Measurements from ENCODE around the gene TSPAN6. TPM values are rescaled to one million over a fixed set of nuclear protein-coding genes. Genes with fewer than 3 reads are reported as not detected.

TSPAN6 gene
- total and polyA plus RNA-seq, 2 donors (not counting 1 experiment from before 2014, with no cell fraction given) = 29.2 to 34.1 TPM

GRCh38 chrX:100606753-100607152 is 29.9 kb downstream of the TSPAN6 start:
- no peaks in the 10 kb centered on the region for H3K27me3 ChIP-seq (ENCODE audit: control insufficient read depth, insufficient read depth, low read length)
- no peaks in the 10 kb centered on the region for H3K79me2 ChIP-seq (ENCODE audit: control insufficient read depth, insufficient read depth, low read length)
- no peak overlapping the region for H3K4me3 ChIP-seq (replicated peaks in 1 of 4; ENCODE audit: control extremely low read depth in 1 of 4, insufficient read depth in 1 of 4, low read depth in 3 of 4, low read length in 4 of 4)
- H3K9me3 ChIP-seq (ENCODE audit: control insufficient read depth, insufficient read depth, low read depth, low read length) = no peaks in the 10 kb centered on the region
- H2AFZ ChIP-seq (ENCODE audit: low read length) = no peak overlapping the region
- no peak overlapping the region for H3K27ac ChIP-seq (ENCODE audit: insufficient read depth, low read length)
- no peaks in the 10 kb centered on the region for H3K4me1 ChIP-seq (ENCODE audit: control insufficient read depth, extremely low read depth, insufficient read depth, low read length)
- no peak overlapping the region for H3K9ac ChIP-seq (ENCODE audit: insufficient read depth, low read length)
- no peak for TF ChIP-seq EZH2 (IDR thresholded peaks at IDR 0.05; ENCODE audit: low read length, missing control alignments)
- no peak for TF ChIP-seq CTCF (conservative IDR thresholded peaks at IDR 0.05 in 1 of 2, IDR thresholded peaks at IDR 0.05 in 1 of 2; ENCODE audit: low read depth in 1 of 2, low read length in 2 of 2)
- H3K4me2 ChIP-seq (ENCODE audit: extremely low read depth, insufficient read depth, low read length) = no peak overlapping the region
- DNase-seq (ENCODE audit: low read depth in 2 of 2) = no peak
- no peaks in the 10 kb centered on the region for H3K36me3 ChIP-seq (ENCODE audit: control insufficient read depth, insufficient read depth, low read length)
- H4K20me1 ChIP-seq (ENCODE audit: control insufficient read depth, extremely low read depth, insufficient read depth, low read length) = no peaks in the 10 kb centered on the region

- Histone ChIP-seq H3K9ac (ENCODE audit: insufficient read depth, low read length) (no peak overlapping the region), H2AFZ (ENCODE audit: low read length) (no peak overlapping the region), H3K27me3 (ENCODE audit: control insufficient read depth, insufficient read depth, low read length) (peaks cover 2% of the 10 kb centered on the region), H3K36me3 (ENCODE audit: control insufficient read depth, insufficient read depth, low read length) (no peaks in the 10 kb centered on the region), H4K20me1 (ENCODE audit: control insufficient read depth, extremely low read depth, insufficient read depth, low read length) (no peaks in the 10 kb centered on the region), H3K4me1 (ENCODE audit: control insufficient read depth, extremely low read depth, insufficient read depth, low read length) (no peaks in the 10 kb centered on the region), H3K79me2 (ENCODE audit: control insufficient read depth, insufficient read depth, low read length) (no peaks in the 10 kb centered on the region), H3K4me2 (ENCODE audit: extremely low read depth, insufficient read depth, low read length) (no peak overlapping the region), H3K27ac (ENCODE audit: insufficient read depth, low read length) (no peak overlapping the region), H3K9me3 (ENCODE audit: control insufficient read depth, insufficient read depth, low read depth, low read length) (no peaks in the 10 kb centered on the region), H3K4me3 (replicated peaks in 1 of 4; ENCODE audit: control extremely low read depth in 1 of 4, insufficient read depth in 1 of 4, low read depth in 3 of 4, low read length in 4 of 4) (no peak overlapping the region)
- TF ChIP-seq CTCF (conservative IDR thresholded peaks at IDR 0.05 in 1 of 2, IDR thresholded peaks at IDR 0.05 in 1 of 2; ENCODE audit: low read depth in 1 of 2, low read length in 2 of 2) = no peak
- TF ChIP-seq EZH2 (IDR thresholded peaks at IDR 0.05; ENCODE audit: low read length, missing control alignments) = no peak
- DNase-seq (ENCODE audit: low read depth in 2 of 2) = no peak
Measured at GRCh38 chrX:100600758-100601157, 35.8 kb downstream of the TSPAN6 start.

- H3K4me2 ChIP-seq (ENCODE audit: extremely low read depth, insufficient read depth, low read length) = no peak overlapping the region
- H3K4me3 ChIP-seq (replicated peaks in 1 of 4; ENCODE audit: control extremely low read depth in 1 of 4, insufficient read depth in 1 of 4, low read depth in 3 of 4, low read length in 4 of 4) = no peak overlapping the region
- H3K27ac ChIP-seq (ENCODE audit: insufficient read depth, low read length) = no peak overlapping the region
- H3K36me3 ChIP-seq (ENCODE audit: control insufficient read depth, insufficient read depth, low read length) = no peaks in the 10 kb centered on the region
- H3K9me3 ChIP-seq (ENCODE audit: control insufficient read depth, insufficient read depth, low read depth, low read length) = no peaks in the 10 kb centered on the region
- TF ChIP-seq CTCF (conservative IDR thresholded peaks at IDR 0.05 in 1 of 2, IDR thresholded peaks at IDR 0.05 in 1 of 2; ENCODE audit: low read depth in 1 of 2, low read length in 2 of 2) = no peak
- TF ChIP-seq EZH2 (IDR thresholded peaks at IDR 0.05; ENCODE audit: low read length, missing control alignments) = no peak
- H3K9ac ChIP-seq (ENCODE audit: insufficient read depth, low read length) = no peak overlapping the region
- H3K27me3 ChIP-seq (ENCODE audit: control insufficient read depth, insufficient read depth, low read length) = peaks cover 2% of the 10 kb centered on the region
- no peaks in the 10 kb centered on the region for H3K79me2 ChIP-seq (ENCODE audit: control insufficient read depth, insufficient read depth, low read length)
- no peaks in the 10 kb centered on the region for H3K4me1 ChIP-seq (ENCODE audit: control insufficient read depth, extremely low read depth, insufficient read depth, low read length)
- H4K20me1 ChIP-seq (ENCODE audit: control insufficient read depth, extremely low read depth, insufficient read depth, low read length) = no peaks in the 10 kb centered on the region
- no peak overlapping the region for H2AFZ ChIP-seq (ENCODE audit: low read length)
- no peak for DNase-seq (ENCODE audit: low read depth in 2 of 2)
Measured at GRCh38 chrX:100600340-100600739, 36.3 kb downstream of the TSPAN6 start.
